ENCODE results near the gene FBXW11. TPM values are rescaled to one million over a fixed set of nuclear protein-coding genes. Genes with fewer than 3 reads are reported as not detected.
"Not testable (repeated sequence)": the region's sequence is repeated elsewhere in the genome, so short reads cannot be mapped to it uniquely, and the experiment has no call there.

FBXW11 gene
- total and polyA plus RNA-seq, 2 experiments from 2014 or later, result 59.0 to 98.0 TPM

- H3K9me3 ChIP-seq (ENCODE audit: low read depth), result no peaks in the 10 kb centered on the region
- peaks cover 26% of the 10 kb centered on the region for H3K4me1 ChIP-seq (ENCODE audit: low read depth)
- no peaks in the 10 kb centered on the region for H3K36me3 ChIP-seq
- no peaks in the 10 kb centered on the region for H3K27me3 ChIP-seq
- no peak for DNase-seq (ENCODE audit: low read depth in 1 of 2, low spot score in 1 of 2)
- no peak overlapping the region for H3K27ac ChIP-seq
- H3K4me3 ChIP-seq, result no peak overlapping the region
- TF ChIP-seq, protein P1, sequence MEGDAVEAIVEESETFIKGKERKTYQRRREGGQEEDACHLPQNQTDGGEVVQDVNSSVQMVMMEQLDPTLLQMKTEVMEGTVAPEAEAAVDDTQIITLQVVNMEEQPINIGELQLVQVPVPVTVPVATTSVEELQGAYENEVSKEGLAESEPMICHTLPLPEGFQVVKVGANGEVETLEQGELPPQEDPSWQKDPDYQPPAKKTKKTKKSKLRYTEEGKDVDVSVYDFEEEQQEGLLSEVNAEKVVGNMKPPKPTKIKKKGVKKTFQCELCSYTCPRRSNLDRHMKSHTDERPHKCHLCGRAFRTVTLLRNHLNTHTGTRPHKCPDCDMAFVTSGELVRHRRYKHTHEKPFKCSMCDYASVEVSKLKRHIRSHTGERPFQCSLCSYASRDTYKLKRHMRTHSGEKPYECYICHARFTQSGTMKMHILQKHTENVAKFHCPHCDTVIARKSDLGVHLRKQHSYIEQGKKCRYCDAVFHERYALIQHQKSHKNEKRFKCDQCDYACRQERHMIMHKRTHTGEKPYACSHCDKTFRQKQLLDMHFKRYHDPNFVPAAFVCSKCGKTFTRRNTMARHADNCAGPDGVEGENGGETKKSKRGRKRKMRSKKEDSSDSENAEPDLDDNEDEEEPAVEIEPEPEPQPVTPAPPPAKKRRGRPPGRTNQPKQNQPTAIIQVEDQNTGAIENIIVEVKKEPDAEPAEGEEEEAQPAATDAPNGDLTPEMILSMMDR (IDR thresholded peaks at IDR 0.05; ENCODE audit: low read depth, low read length), result no peak
Observed at GRCh38 chr5:171951218-171951617, 55.2 kb downstream of the FBXW11 start.

GRCh38 chr5:171946000-171946781 lies 60.2 kb downstream of the FBXW11 start:
- Histone ChIP-seq H3K4me3 (no peak overlapping the region), H3K4me1 (ENCODE audit: low read depth) (peaks cover 6% of the 10 kb centered on the region), H3K27me3 (no peaks in the 10 kb centered on the region), H3K27ac (peak overlapping the region; percentile 60), H3K9me3 (ENCODE audit: low read depth) (no peaks in the 10 kb centered on the region), H3K36me3 (no peaks in the 10 kb centered on the region)
- TF ChIP-seq, protein P1 (IDR thresholded peaks at IDR 0.05; ENCODE audit: low read depth, low read length), result no peak
- DNase-seq (ENCODE audit: low read depth in 1 of 2, low spot score in 1 of 2), result no peak

GRCh38 chr5:171945476-171945875 lies 61.0 kb downstream of the FBXW11 start:
- no peaks in the 10 kb centered on the region for H3K27me3 ChIP-seq
- TF ChIP-seq, protein P1 (IDR thresholded peaks at IDR 0.05; ENCODE audit: low read depth, low read length), result no peak
- H3K4me1 ChIP-seq (ENCODE audit: low read depth), result peaks cover 12% of the 10 kb centered on the region
- no peaks in the 10 kb centered on the region for H3K9me3 ChIP-seq (ENCODE audit: low read depth)
- H3K4me3 ChIP-seq, result no peak overlapping the region
- H3K36me3 ChIP-seq, result no peaks in the 10 kb centered on the region
- DNase-seq (ENCODE audit: low read depth in 1 of 2, low spot score in 1 of 2), result no peak
- peak overlapping the region; percentile 60 for H3K27ac ChIP-seq

- Histone ChIP-seq H3K27me3 (no peaks in the 10 kb centered on the region), H3K4me1 (ENCODE audit: low read depth) (peaks cover 14% of the 10 kb centered on the region), H3K36me3 (no peaks in the 10 kb centered on the region), H3K4me3 (no peak overlapping the region), H3K27ac (peak overlapping the region; percentile 60), H3K9me3 (ENCODE audit: low read depth) (no peaks in the 10 kb centered on the region)
- peak in 1 of 2 donors; percentile 33 for DNase-seq (ENCODE audit: low read depth in 1 of 2, low spot score in 1 of 2)
- TF ChIP-seq, protein P1 (IDR thresholded peaks at IDR 0.05; ENCODE audit: low read depth, low read length), result no peak
Observed at GRCh38 chr5:171945066-171945465, 61.4 kb downstream of the FBXW11 start.

- Histone ChIP-seq H3K4me1 (ENCODE audit: low read depth) (peaks cover 16% of the 10 kb centered on the region), H3K27ac (peak overlapping the region; percentile 66)
- H3K36me3 ChIP-seq; DNase-seq (ENCODE audit: low read depth in 1 of 2, low spot score in 1 of 2); H3K4me3 ChIP-seq; H3K27me3 ChIP-seq; H3K9me3 ChIP-seq (ENCODE audit: low read depth): not testable (repeated sequence)
Observed at GRCh38 chr5:171942112-171942516, 64.3 kb downstream of the FBXW11 start.

- not testable (repeated sequence) for DNase-seq (ENCODE audit: low read depth in 1 of 2, low spot score in 1 of 2); H3K36me3 ChIP-seq; H3K27me3 ChIP-seq; H3K9me3 ChIP-seq (ENCODE audit: low read depth); H3K4me3 ChIP-seq
- peaks cover 16% of the 10 kb centered on the region for H3K4me1 ChIP-seq (ENCODE audit: low read depth)
- H3K27ac ChIP-seq, result peak overlapping the region; percentile 15
Observed at GRCh38 chr5:171941675-171942074, 64.8 kb downstream of the FBXW11 start.

DNA sequence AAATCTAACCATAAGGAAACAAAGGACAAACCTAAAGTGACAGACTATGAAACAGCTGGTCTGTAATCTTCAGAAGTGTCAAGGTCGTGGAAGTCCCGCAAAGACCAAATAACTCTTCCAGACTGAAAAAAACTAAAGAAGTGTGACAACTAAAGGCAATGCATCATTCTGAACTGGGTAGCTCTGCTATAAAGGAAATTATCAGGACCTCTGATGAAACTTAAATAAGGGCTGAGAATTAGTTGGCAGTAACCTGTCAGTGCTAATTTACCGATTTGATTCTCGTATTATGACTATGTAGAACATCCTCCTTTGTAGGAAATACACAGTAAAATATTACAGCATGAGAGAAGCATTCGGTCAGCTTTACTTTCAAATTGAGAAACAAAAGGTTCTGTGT lies 65.2 kb downstream of the FBXW11 start:
- H3K27me3 ChIP-seq; H3K9me3 ChIP-seq (ENCODE audit: low read depth); H3K36me3 ChIP-seq; DNase-seq (ENCODE audit: low read depth in 1 of 2, low spot score in 1 of 2); H3K4me3 ChIP-seq: not testable (repeated sequence)
- Histone ChIP-seq H3K4me1 (ENCODE audit: low read depth) (peaks cover 16% of the 10 kb centered on the region), H3K27ac (peak overlapping the region; percentile 15)
